Stimulated activated CD8-positive, alpha-beta memory T cell treated with anti-CD3 and anti-CD28 coated beads, Interleukin-7, amount 100 ng/mL, for 4 hours (primary cell): ENCODE data around the gene ZFYVE9.
"Not testable (repeated sequence)": the region's sequence is repeated elsewhere in the genome, so short reads cannot be mapped to it uniquely, and the experiment has no call there.

ENCODE experiments used
- DNase-seq, 2 donors: peaks; one replicate each; pipeline ENCODE4 v3.0.0-alpha.2; 2020; ENCODE audit warnings: low read depth in 2 of 2

Gene ZFYVE9

DNA sequence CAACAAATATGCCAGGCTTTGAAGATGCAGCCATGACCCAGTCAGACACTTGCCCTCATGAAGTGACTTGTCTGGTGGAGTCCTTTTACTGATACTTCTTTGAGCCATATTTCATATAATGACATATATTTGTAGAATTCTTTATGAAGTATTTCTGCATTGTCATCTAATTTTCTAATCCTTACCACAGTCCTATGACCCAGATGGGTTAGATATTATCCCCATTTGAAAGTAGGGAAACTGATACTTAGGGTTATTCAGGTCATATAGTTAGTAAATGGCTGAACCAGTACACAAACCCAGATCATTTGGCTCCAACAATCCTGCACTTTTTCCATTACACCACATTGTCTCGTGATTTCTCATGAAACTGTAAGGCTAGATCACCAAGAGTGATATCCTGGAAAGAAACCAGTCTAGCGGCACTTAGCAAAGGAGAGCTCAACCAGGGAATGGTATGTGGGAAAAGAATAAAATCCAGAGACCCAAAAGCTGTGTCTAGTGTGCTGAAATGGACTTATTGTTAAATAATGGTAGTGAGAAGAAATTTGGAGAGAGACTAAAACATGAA, 49.6 kb downstream of the ZFYVE9 start:
- DNase-seq: no peak

DNA sequence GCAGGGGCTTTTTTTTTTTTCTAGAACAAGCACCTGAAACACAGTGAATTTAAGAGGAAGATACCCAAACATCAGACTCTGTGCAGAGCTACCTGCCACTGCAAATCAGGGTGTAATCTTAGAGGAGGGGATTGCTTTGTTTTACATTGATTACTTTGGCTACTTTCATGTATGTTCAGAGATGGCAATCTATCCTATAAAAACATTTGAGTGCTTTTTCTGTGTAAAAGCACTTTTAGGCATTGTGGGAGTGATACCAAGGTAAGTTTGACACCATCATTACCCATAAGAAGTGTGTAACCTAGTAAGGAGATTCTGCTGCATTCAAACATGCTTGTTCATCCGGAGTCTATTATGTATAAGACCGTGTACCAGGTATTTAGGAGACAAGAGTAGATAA, 50.1 kb downstream of the ZFYVE9 start:
- DNase-seq: no peak

DNA sequence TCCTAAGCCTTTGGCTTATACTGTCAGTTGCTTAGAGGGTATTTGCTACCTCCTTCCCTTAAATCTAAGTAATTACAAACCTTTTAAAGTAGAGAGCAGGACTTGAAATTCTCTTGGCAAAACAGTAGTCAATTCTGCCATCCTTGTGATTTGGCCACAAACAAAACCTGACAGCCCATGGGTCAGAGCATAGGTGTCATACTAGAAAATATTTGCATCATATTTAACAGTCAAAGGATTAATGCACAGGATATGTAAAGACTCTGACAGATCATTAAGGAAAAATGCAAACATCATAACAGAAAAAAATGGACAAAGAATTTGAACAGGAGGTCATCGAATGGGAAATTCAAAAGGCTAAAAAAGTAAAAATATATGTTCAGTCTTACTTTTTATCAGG, 50.5 kb downstream of the ZFYVE9 start:
- no peak for DNase-seq

DNA sequence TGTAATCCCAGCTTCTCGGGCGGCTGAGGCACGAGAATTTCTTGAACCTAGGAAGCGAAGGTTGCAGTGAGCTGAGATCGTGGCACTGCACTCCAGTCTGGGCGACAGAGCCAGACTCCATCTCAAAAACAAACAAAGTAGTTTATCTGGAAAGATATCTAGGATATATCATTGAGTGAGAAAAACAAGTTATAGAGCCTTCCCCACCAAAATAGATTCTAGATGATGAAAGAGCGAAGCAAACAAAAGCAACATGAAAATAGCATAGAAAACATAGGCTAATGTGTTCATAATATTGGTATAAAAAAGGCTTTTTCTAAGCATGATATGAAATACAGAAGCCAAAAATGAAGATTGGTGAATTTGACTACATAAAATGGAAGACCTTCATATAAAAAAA, 52.1 kb downstream of the ZFYVE9 start:
- no peak for DNase-seq

DNA sequence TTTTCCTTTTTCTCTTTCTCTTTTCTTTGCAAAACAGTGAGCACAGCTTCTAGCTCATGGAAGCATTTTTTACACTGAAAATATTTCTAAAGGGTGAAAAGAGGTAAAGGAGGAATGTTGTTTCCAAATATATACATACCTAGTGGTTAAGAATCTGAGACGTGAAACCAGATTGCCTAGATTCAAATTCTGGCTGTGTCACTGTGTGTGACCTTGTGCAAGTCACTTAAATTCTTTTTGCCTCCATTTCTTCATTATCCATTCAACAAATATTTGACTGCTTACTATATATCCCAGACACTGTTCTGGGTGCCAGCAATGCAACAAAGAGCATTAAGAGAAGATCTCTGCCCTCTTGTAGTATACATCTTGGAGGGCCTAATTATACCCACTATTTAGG, 53.3 kb downstream of the ZFYVE9 start:
- no peak for DNase-seq

DNA sequence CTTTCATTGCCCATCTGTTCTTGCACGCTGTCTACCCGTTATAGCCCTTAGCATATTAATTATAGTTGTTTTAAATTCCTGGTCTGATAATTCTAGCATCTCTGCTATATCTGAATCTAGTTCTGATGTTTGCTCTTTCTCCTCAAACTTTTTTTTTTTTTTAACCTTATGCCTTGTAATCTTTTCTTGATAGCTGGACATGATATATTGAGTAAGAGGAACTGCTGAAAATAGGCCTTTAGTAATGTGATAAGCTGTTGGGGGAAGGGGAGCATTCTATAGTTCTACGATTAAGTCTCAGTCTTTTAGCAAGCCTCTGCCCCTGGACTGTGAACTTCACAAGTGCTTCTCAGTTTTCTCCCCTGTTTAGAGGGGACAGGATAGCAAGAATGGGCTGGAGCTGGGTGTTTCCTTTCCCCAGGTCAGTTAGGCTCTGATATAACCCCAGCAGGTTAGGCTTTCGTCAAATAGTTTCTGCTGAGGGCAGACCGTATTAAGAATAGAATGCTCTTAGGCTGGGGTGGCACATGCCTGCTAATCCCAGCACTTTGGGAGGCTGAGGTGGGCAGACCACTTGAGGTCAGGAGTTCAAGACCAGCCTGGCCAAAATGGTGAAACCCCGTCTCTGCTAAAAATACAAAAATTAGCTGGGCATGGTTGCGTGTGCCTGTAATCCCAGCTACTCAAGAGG, 62.2 kb downstream of the ZFYVE9 start:
- no peak for DNase-seq

DNA sequence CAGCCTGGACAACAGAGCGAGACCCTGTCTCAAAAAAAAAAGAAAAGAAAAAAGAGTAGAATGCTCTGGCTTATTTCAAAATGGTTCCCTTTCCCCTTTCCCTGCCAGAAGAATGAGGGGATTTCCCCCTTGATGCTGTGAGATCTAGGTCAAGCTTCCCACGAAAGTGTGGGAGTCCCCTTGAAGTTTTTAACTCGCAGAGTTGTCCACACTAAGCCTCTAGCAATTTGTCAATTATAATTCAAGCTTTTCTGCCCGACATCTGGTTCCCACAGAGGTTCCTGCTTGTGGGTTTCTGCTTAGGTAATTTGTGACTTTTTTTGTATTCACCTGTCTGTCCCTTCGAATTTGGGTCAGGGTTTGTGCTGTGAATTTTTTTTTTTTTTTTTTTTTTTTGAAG, 62.8 kb downstream of the ZFYVE9 start:
- no peak for DNase-seq

DNA sequence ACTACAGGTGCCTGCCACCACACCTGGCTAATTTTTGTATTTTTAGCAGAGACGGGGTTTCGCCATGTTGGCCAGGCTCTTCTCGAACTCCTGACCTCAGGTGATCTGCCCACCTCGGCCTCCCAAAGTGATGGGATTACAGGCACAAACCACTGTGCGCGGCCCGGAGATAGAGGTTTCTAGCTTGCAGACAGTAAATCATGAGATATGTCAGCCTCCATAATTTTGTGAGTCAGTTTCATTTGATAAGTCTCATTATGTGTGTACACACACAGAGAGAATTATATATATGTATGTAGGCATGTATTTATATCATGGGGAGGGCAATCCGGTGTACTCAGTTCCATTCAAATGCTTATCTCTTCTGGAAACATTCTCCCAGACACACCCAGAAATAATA, 64.8 kb downstream of the ZFYVE9 start:
- DNase-seq: not testable (repeated sequence)

DNA sequence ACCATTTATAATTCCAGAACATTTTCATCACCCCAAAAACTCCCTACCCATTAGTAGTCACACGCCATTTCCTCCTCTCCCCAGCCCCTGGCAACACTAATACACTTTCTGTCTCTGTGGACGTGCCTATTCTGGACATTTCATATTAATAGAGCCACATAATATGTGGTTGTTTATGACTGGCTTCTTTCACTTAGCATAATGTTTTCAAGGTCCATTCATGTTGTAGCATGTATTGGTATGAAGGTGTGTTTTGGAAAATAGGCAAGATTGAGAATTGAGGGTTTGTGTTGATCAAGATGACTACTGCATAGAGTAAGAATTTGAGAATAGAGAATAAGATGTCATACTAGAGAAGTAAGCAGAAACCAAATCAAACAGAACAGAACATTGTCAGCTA, 67.5 kb downstream of the ZFYVE9 start:
- no peak for DNase-seq

DNA sequence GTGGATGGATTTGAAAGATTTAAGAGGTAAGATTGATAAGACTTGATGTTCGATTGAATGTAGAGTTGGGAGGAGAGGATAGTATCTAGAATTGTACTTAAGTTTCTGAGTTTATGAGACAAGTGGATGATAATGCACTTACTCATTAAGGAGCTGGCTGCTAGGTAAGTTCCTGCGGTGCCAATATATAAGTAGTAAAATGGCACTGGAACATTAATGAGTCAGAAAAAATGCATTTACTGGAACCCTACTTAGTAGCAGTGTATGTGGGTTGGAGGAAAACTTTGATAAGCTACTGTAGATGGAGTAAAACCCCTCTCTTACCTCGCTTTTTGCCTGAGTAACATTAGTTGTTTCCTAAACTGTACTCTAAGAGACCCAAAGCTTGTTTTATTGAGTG, 68.2 kb downstream of the ZFYVE9 start:
- no peak for DNase-seq

DNA sequence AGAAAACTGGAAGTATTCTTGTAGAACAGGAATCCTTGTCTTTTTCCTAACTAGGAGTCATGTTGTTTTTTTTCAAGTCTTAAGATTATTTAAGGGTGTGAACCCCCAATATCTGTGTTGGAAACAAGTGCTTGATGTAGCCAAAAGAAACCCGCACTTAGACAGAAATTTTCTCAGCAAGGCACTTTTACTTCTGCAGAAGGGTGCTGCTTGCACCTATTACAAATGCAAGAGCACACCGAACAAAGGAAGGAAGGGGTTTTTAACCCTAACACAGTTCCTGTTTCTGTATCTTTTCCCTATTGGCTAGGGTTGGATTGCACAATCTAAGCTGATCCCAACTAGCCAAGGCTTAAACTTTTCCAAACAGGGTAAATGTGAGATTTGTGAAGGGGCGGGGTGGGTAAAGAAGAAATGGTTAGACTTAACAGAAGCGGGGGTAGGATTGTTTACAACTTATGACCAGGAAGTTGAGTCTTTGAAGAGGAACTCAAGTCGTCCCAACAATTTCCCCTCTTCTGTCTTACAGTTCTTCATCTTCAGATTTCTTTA, 75.1 kb downstream of the ZFYVE9 start:
- no peak for DNase-seq

DNA sequence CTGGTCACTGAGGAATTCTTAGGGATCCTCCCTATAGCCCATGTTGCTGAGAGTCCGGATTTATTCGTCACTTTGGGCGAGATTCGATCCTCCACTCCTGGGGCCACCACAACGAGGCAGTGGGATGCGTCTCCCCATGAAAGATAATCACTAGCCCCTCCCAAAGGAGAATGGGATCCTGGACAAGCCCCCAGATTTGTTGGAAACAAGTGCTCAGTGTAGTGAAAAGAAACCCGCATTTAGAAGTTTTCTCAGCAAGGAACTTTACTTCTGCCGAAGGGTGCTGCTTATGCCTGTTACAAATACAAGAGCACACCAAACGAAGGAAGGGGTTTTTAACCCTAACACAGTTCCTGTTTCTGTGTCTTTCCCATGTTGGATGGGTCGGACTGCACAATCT, 83.3 kb downstream of the ZFYVE9 start:
- DNase-seq: no peak

DNA sequence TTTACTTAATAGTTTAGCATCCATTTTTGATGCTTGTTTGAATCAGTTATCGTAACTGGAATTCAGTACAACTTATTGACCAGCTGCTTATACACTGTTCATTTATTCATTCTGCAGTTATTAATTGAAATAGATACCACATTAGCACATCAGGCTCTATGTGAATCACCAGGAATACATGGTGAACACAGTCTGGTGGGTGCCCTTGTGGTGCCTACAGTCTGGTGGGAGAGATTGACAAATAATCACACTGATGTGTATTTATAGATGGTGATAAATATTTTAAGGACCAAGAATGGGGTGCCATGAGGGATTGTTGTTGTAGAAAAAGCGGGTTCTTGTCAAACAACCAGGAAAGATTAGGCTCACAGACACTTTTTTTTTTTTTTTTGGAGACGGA, 87.6 kb downstream of the ZFYVE9 start:
- no peak for DNase-seq

DNA sequence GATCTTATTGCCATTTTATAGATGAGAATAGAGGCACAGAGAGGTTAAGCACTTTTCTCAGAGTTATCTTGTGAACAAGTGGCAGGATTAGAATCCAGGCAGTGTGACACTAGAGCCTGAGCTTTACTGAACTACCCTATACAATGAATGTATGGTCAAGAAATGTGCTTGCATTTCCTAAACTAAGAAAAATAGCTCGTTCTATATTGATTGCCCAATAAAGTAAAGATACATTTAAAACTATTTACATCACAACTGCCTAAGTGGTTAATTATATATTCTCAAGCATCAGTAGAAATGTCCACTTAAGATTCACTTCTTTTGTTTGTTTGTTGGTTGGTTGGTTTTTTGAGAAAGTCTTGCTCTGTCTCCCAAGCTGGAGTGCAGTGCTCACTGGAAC, 91.6 kb downstream of the ZFYVE9 start:
- no peak for DNase-seq

DNA sequence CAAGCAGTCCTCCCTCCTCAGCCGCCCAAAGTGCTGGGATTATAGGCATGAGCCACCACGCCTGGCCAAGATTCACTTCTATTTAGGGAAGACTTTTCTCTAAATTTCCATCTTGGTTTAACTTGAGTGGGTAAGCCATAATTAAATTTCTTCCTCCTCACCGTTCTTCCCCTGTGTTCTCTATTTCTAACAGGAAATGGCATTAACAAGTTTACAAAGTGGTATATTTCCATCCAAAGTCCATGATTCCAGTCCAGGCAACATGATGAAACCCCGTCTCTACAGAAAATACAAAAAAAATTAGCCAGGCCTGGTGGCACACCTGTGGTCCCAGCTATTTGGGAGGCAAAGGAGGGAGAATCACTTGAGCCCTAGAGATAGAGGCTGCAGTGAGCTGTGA, 92.1 kb downstream of the ZFYVE9 start:
- no peak for DNase-seq

DNA sequence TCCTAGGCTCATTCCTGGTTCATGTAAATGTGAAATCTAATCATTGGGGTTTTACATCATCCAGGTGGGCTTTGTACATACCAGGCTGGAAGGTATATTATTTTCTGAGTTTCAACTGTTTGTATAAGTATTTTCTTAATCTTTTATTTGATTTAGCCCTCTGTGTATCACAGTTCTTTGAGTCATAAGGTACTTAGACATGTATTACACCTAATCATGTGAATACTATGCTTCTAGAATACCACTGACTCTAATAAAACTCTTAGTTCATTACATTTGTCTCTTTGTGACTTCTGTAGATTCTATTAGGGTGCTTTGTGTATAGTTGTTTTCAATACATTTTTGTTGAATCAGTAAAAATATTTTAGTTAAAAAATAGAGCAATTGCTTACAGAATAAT, 92.8 kb downstream of the ZFYVE9 start:
- no peak for DNase-seq

DNA sequence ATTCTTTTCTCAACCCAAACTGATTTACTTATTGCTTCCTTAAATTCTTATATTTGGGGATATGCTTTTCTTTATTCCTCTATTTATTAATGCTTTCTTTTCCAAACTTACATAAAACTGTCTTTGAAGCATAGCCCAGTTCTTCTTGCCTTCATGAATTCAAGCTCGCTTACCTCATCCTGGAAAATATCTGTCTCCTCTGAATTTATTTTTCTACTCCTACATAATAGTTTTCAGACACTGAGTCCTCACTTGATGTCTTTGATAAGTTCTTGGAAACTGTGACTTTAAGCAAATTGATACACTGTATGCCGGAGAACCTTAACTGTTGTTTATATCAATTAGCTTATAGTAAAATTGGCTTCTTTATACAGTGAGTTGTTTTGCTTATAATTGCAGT, 93.8 kb downstream of the ZFYVE9 start:
- no peak for DNase-seq

DNA sequence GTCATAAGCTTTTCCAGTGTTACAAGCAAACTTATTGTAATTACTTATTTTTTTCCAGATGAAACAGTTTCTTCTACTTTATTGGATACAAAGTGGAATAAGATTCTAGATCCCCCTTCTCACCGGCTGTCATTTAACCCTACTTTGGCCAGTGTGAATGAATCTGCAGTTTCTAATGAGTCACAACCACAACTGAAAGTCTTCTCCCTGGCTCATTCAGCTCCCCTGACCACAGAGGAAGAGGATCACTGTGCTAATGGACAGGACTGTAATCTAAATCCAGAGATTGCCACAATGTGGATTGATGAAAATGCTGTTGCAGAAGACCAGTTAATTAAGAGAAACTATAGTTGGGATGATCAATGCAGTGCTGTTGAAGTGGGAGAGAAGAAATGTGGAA, 95.5 kb downstream of the ZFYVE9 start:
- no peak for DNase-seq

DNA sequence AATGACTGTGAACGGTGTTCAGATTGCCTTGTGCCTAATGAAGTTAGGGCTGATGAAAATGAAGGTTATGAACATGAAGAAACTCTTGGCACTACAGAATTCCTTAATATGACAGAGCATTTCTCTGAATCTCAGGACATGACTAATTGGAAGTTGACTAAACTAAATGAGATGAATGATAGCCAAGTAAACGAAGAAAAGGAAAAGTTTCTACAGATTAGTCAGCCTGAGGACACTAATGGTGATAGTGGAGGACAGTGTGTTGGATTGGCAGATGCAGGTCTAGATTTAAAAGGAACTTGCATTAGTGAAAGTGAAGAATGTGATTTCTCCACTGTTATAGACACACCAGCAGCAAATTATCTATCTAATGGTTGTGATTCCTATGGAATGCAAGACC, 96.6 kb downstream of the ZFYVE9 start:
- DNase-seq: no peak

DNA sequence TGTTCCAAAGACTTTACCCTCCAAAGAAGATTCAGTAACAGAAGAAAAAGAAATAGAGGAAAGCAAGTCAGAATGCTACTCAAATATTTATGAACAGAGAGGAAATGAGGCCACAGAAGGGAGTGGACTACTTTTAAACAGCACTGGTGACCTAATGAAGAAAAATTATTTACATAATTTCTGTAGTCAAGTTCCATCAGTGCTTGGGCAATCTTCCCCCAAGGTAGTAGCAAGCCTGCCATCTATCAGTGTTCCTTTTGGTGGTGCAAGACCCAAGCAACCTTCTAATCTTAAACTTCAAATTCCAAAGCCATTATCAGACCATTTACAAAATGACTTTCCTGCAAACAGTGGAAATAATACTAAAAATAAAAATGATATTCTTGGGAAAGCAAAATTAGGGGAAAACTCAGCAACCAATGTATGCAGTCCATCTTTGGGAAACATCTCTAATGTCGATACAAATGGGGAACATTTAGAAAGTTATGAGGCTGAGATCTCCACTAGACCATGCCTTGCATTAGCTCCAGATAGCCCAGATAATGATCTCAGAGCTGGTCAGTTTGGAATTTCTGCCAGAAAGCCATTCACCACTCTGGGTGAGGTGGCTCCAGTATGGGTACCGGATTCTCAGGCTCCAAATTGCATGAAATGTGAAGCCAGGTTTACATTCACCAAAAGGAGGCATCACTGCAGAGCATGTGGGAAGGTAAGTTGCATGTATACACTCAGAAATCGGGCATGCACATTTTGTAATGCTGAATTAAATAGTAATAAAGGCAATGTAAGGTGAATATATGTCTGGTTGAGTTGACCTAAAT, 97.2 kb downstream of the ZFYVE9 start:
- DNase-seq: no peak

DNA sequence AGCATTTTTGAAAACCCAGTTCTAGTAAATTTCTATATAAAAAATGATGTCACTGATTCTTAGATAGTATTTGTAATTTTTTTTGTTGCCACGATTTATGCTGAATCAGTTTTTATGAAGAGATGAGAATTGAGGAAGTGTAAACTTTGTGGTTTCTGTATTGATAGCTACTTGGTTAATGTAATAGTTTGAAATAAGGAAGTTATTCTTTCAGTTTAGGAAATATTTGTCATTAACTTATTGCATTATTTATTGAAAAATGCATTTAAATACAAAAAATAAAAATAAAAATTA, 97.8 kb downstream of the ZFYVE9 start:
- no peak for DNase-seq

DNA sequence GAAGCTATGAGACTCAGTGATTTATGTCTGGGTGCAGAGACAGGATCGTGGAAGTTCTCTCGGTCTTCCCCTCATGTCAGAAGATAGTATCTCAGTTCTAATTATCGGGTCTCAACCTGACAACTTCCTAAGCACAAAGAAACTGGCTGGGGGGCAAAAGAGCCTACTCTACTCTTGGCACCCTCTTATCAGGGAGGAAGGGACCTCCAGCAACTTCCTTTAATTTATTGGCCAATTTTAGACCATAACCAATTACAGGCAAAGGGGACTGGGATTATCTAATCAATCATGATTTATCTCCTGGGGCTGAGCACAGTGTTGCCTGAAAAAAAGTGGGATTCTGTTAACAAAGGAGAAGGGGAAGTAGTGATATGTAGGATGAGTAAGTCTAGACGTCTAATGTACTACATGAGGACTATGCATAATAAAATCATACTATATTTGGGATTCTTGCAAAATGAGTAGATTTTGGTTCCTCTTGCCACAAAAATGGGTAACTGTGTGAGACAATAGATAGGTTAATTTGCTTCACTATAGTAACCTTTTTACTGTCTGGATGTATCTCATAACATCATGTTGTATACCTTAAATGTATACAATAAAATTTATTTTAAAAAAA, 98.8 kb downstream of the ZFYVE9 start:
- DNase-seq: no peak
